ENCODE results near the gene MARK4.

DNA sequence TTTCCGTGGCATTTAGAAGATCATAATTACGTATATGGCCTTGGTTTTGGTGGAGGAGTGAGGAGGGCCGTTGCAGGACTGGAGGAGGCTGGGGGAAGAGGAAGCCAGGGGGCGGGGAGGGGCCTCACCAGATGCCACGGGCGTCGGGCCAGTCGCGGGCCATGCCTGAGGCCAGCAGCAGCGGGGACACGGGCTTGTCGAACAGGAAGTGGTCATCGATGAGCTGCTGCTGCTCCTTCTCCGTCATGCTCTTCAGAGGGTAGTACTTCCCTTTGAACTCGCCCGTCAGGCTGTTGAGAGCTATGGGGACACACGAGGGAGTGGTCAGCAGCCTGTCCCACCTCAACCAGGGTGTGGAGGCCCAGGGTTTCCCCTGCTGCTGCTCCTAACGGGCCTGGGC, 60.5 kb downstream of the MARK4 start:
- TF ChIP-seq CTCF (IDR thresholded peaks at IDR 0.05) = no peak
- TF ChIP-seq POLR2A (IDR thresholded peaks at IDR 0.05) = no peak
